Endothelial cell of umbilical vein (primary cell): ENCODE data around the gene FOXJ3. TPM values are rescaled to one million over a fixed set of nuclear protein-coding genes. Genes with fewer than 3 reads are reported as not detected.

Experiments used
- BruUV-seq: library from RNA; stranded (reverse); fragments of 400-500 nt; replicated peaks from 2 replicates; lab custom pipeline; 2021; lab: Mats Ljungman, UMichigan
- CTCF ChIA-PET: fragments of 300-600, 350-600 bp; sonication (Branson Sonifier 250); formaldehyde crosslinking; loops from one replicate; lab custom pipeline; 2021; ENCODE audit warnings: antibody characterized with exemption, inconsistent platforms; lab: Charles Lee
- POLR2A ChIA-PET: fragments of 300-600, 350-600 bp; sonication (Branson Sonifier 250); formaldehyde crosslinking; loops from one replicate; lab custom pipeline; 2021; ENCODE audit warnings: antibody characterized with exemption, inconsistent platforms; lab: Charles Lee
- DNase-seq: peaks from one replicate; pipeline ENCODE4 v3.0.0-alpha.2; 2011; ENCODE audit warnings: low read depth, low spot score
- FAIRE-seq: peaks from 2 replicates; lab custom pipeline; 2011; peaks lifted over from hg19 to GRCh38; lab: Jason Lieb, UNC
- H2AFZ ChIP-seq: 2 replicates; pipeline ENCODE4 v1.6.0; 2012; ENCODE audit warnings: low read depth, low read length, control low read depth, inconsistent platforms
- H3K27ac ChIP-seq: 2 replicates; pipeline ENCODE4 v1.5.1; 2011; ENCODE audit warnings: low read depth, mild to moderate bottlenecking, control low read depth, low read length, moderate library complexity; ENCODE audit not compliant: insufficient read depth
- H3K27me3 ChIP-seq, 2 experiments: 2 replicates each; pipeline versions ENCODE4 v1.6.0 to v1.6.1; 2011; ENCODE audit warnings: low read length in 2 of 2, mixed read lengths in 1 of 2; ENCODE audit not compliant: control insufficient read depth in 2 of 2, insufficient read depth in 2 of 2
- H3K36me3 ChIP-seq, 2 experiments: 2 replicates in 1 of 2; 3 replicates in 1 of 2; pipeline ENCODE4 v1.5.1; 2011; ENCODE audit warnings: low read length in 2 of 2, mild to moderate bottlenecking in 1 of 2, moderate library complexity in 1 of 2; ENCODE audit not compliant: control insufficient read depth in 2 of 2, insufficient read depth in 2 of 2; ENCODE audit errors: extremely low read depth in 1 of 2
- H3K4me1 ChIP-seq: 3 replicates; pipeline ENCODE4 v1.5.1; 2011; ENCODE audit warnings: mild to moderate bottlenecking, low read length; ENCODE audit not compliant: control insufficient read depth, insufficient read depth; ENCODE audit errors: extremely low read depth
- H3K4me2 ChIP-seq: 2 replicates; pipeline ENCODE4 v1.6.1; 2011; ENCODE audit warnings: low read length, control low read depth, mixed read lengths; ENCODE audit not compliant: insufficient read depth
- H3K4me3 ChIP-seq, 3 experiments: fragments of 200-600 bp in 1 of 3; sonication (generic), shearing (Covaris generic) in 1 of 3; replicated peaks in 1 of 3; 2 replicates each; pipeline ENCODE4 v1.5.1; 2011 to 2016; ENCODE audit warnings: control low read depth in 3 of 3, low read length in 3 of 3, mild to moderate bottlenecking in 2 of 3, inconsistent platforms in 1 of 3, low read depth in 1 of 3, moderate library complexity in 1 of 3; ENCODE audit not compliant: insufficient read depth in 1 of 3
- H3K79me2 ChIP-seq: 2 replicates; pipeline ENCODE4 v1.6.0; 2012; ENCODE audit warnings: low read length, inconsistent platforms; ENCODE audit not compliant: control insufficient read depth, insufficient read depth
- H3K9ac ChIP-seq: replicated peaks from 2 replicates; pipeline ENCODE3; 2011; ENCODE audit warnings: low read length, control low read depth; ENCODE audit not compliant: insufficient read depth; ENCODE audit errors: extremely low read depth
- H3K9me1 ChIP-seq: replicated peaks from 3 replicates; pipeline ENCODE4 v1.6.0; 2011; ENCODE audit warnings: mild to moderate bottlenecking, low read length; ENCODE audit not compliant: control insufficient read depth, insufficient read depth; ENCODE audit errors: extremely low read depth
- H3K9me3 ChIP-seq: replicated peaks from 2 replicates; pipeline ENCODE4 v1.5.1; 2012; ENCODE audit warnings: low read length, inconsistent platforms; ENCODE audit not compliant: control insufficient read depth, insufficient read depth
- H4K20me1 ChIP-seq: replicated peaks from 2 replicates; pipeline ENCODE3; 2011; ENCODE audit warnings: mild to moderate bottlenecking, low read length; ENCODE audit not compliant: control insufficient read depth, insufficient read depth; ENCODE audit errors: extremely low read depth
- EZH2 ChIP-seq: IDR thresholded peaks from 2 replicates; pipeline ENCODE4 v1.6.1; 2012; ENCODE audit warnings: borderline replicate concordance, low read depth, mild to moderate bottlenecking, moderate library complexity, low read length, inconsistent platforms; ENCODE audit not compliant: severe bottlenecking
- FOS ChIP-seq: IDR thresholded peaks from 2 replicates; pipeline ENCODE4 v1.6.1; 2011; ENCODE audit warnings: mild to moderate bottlenecking, low read length, moderate library complexity, borderline replicate concordance; ENCODE audit not compliant: insufficient read depth
- GATA2 ChIP-seq: IDR thresholded peaks from 2 replicates; pipeline ENCODE4 v1.7.0; 2011; ENCODE audit warnings: low read depth, mild to moderate bottlenecking, moderate library complexity, mixed read lengths, low read length; ENCODE audit not compliant: insufficient read length, insufficient read depth
- JUN ChIP-seq: IDR thresholded peaks from 2 replicates; pipeline ENCODE4 v1.6.1; 2011; ENCODE audit warnings: borderline replicate concordance, low read depth; ENCODE audit not compliant: insufficient read length, insufficient read depth
- MYC ChIP-seq: IDR thresholded peaks from one replicate; pipeline ENCODE4 v1.6.1; 2011; ENCODE audit warnings: mild to moderate bottlenecking, low read depth, low read length
- POLR2A ChIP-seq: IDR thresholded peaks from 2 replicates; pipeline ENCODE4 v1.6.1; 2012; ENCODE audit warnings: low read depth, mild to moderate bottlenecking, control low read depth, low read length
- POLR2AphosphoS5 ChIP-seq: IDR thresholded peaks from 2 replicates; pipeline ENCODE4 v1.6.1; 2012; ENCODE audit warnings: low read depth, mild to moderate bottlenecking, control low read depth, low read length, moderate library complexity; ENCODE audit not compliant: insufficient read depth
- dilution Hi-C: fragments of 300-500 bp; cut with MboI; formaldehyde crosslinking; loops from one replicate; pipeline ENCODE4 v1.15.0; 2019; ENCODE audit warnings: low sequenced_read_pairs; ENCODE audit not compliant: extremely low pct_ligation_motif_present
- intact Hi-C: fragments of 100-400 bp; cut with micrococcal nuclease; formaldehyde crosslinking; loops from one replicate; pipeline ENCODE4 v1.10.0; 2022
- polyA plus RNA-seq, 4 experiments: library from polyadenylated mRNA; depleted of rRNA in 3 of 4; stranded (reverse) in 3 of 4; unstranded in 1 of 4; fragments of >200 nt; gene quantifications; 2 replicates each; pipeline versions ENCODE4 v1.2.1 to v1.2.3, GENCODE V29; 2011 to 2012; ENCODE audit warnings: missing spikeins in 1 of 4
- total RNA-seq: library from RNA; stranded (reverse); gene quantifications from 2 replicates; pipeline ENCODE4 v1.2.3, GENCODE V29; 2021
- TF ChIP-seq, protein P1 (sequence below): IDR thresholded peaks from 2 replicates; pipeline ENCODE4 v1.6.1; 2011; ENCODE audit not compliant: insufficient read depth, insufficient read length
- TF ChIP-seq, protein P2 (sequence below), 2 donors: IDR thresholded peaks; 1 replicate in 1 of 2; 2 replicates in 1 of 2; pipeline ENCODE4 v1.5.1; 2011; ENCODE audit warnings: low read length in 2 of 2, mild to moderate bottlenecking in 2 of 2, moderate library complexity in 2 of 2, control low read depth in 1 of 2, inconsistent platforms in 1 of 2, low read depth in 1 of 2; ENCODE audit not compliant: insufficient read depth in 1 of 2; ENCODE audit errors: extremely low read depth in 1 of 2

FOXJ3 gene
- total and polyA plus RNA-seq, 2 donors (not counting 3 experiments of a cell fraction or from before 2014, with no cell fraction given): 34.7 to 38.8 TPM

DNA sequence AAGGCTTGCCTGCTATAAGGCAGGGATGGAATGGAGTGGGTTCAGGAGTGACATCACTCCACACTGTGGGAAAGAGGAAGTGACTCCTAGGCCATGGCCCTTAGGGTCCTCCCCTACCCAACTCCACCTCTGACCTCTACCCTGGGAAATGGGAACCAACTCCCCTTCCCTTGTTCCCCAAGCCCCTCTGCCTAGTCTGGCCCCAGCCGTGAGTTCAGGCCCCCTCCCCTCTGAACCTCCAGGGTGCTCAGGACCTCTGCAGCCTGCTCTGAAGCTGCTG, 166.7 kb downstream of the FOXJ3 start:
- CTCF ChIA-PET: interaction anchor here (1.1 to 1.3 kb wide), 2 partner anchors 356 to 594 kb away, joined by 3 to 4 read pairs; no protein-coding TSS in a partner anchor
- Histone ChIP-seq H3K79me2 (no peaks in the 10 kb centered on the region), H3K4me3 (no peak overlapping the region), H3K9me3 (no peaks in the 10 kb centered on the region), H3K4me2 (no peak overlapping the region), H3K27ac (no peak overlapping the region), H3K9ac (no peak overlapping the region), H4K20me1 (no peaks in the 10 kb centered on the region), H3K27me3 (no peaks in the 10 kb centered on the region), H3K4me1 (peaks cover 9% of the 10 kb centered on the region), H3K36me3 (no peaks in the 10 kb centered on the region), H3K9me1 (no peaks in the 10 kb centered on the region), H2AFZ (no peak overlapping the region)
- TF ChIP-seq JUN (no peak), MYC (no peak), POLR2AphosphoS5 (no peak), EZH2 (no peak), POLR2A (no peak), FOS (no peak), GATA2 (no peak)
- TF ChIP-seq, protein P1, sequence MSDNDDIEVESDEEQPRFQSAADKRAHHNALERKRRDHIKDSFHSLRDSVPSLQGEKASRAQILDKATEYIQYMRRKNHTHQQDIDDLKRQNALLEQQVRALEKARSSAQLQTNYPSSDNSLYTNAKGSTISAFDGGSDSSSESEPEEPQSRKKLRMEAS: no peak
- TF ChIP-seq, protein P2, sequence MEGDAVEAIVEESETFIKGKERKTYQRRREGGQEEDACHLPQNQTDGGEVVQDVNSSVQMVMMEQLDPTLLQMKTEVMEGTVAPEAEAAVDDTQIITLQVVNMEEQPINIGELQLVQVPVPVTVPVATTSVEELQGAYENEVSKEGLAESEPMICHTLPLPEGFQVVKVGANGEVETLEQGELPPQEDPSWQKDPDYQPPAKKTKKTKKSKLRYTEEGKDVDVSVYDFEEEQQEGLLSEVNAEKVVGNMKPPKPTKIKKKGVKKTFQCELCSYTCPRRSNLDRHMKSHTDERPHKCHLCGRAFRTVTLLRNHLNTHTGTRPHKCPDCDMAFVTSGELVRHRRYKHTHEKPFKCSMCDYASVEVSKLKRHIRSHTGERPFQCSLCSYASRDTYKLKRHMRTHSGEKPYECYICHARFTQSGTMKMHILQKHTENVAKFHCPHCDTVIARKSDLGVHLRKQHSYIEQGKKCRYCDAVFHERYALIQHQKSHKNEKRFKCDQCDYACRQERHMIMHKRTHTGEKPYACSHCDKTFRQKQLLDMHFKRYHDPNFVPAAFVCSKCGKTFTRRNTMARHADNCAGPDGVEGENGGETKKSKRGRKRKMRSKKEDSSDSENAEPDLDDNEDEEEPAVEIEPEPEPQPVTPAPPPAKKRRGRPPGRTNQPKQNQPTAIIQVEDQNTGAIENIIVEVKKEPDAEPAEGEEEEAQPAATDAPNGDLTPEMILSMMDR (IDR thresholded peaks at IDR 0.05; ENCODE audit: extremely low read depth in 1 of 2, insufficient read depth in 1 of 2, low read depth in 1 of 2, low read length in 2 of 2): no peak
- dilution Hi-C loops: no loop called here
- FAIRE-seq: no peak
- POLR2A ChIA-PET: no interaction called here
- intact Hi-C loops: no loop called here
- no peak for DNase-seq
- no TSS peak for BruUV-seq
